Epithelial cell of proximal tubule (primary cell): ENCODE measurements around the gene UROC1. TPM values are rescaled to one million over a fixed set of nuclear protein-coding genes. Genes with fewer than 3 reads are reported as not detected.

Experiments used
- DNase-seq: peaks from one replicate; pipeline ENCODE4 v3.0.0-alpha.2; 2011; ENCODE audit warnings: low read depth
- H3K4me3 ChIP-seq: 2 replicates; pipeline ENCODE4 v1.5.1; 2011; ENCODE audit warnings: low read depth, mild to moderate bottlenecking, low read length
- CTCF ChIP-seq: conservative IDR thresholded peaks from 2 replicates; pipeline ENCODE4 v1.5.1; 2012; ENCODE audit warnings: low read depth, mild to moderate bottlenecking, low read length
- total RNA-seq: library from RNA; depleted of rRNA; stranded (reverse); fragments of >200 nt; gene quantifications from 2 replicates; pipeline ENCODE4 v1.2.3, GENCODE V29; 2015

Gene UROC1
- total RNA-seq, 1 donor from 2014 or later: not detected

GRCh38 chr3:126473292-126474168 lies 44.0 kb downstream of the UROC1 start:
- TF ChIP-seq CTCF: no peak
- no peak for DNase-seq
- H3K4me3 ChIP-seq: peak overlapping the region; percentile 85

DNA sequence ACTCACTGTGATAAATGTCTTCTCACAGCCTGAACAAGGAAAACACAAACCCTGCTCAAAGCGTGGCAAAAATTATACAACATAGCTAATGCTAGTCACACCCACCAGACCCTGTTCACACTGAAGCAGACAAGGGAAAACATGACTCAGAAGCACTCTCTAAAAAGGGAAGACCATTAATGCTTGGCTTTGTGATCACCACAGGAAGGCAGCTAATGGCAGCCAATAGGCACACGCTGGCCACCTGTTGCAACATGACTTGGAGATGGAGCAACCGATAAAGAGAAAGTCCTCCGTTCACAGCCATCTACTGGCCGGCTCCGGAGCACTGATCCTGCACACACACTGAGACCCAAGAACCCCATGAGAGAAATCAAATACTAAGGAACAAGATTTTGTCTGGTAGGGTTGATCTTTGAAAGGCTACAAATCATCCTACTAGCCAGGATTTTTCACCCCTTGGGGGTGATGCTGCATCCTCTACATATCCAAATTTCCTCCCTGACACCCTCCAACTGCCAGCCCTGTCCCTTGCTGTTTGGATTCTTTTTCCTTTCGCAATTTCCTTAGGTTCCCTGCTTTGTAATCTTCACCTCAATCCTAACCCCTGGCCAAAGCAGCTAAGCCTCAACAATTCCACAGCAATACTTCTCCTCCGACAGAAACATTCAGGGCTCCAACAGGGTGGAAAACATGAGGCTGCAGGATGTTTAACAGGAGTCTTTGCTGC lies 45.1 kb downstream of the UROC1 start:
- TF ChIP-seq CTCF: peak; percentile 26
- peak overlapping the region; percentile 85 for H3K4me3 ChIP-seq
- peak; percentile 85 for DNase-seq

DNA sequence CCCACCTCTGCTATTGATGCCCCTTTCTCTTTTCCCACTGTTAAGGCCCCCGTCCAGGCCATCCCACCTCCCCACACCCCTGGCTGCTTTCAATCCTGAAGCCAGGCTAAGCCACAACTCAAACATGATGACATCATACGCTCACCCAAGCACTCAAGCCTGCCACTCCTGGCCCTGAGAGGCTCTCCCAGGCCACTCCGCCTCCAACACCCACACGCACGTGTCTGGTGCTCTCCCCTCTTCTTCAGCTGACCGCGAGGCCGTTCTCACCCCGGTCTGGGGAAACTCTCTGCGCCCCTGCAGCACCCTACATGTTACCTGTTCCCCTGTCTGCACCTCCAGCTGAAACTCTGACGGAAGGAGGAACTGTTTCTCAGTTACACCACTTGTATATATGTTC lies 48.1 kb downstream of the UROC1 start:
- DNase-seq: no peak
- TF ChIP-seq CTCF: no peak
- H3K4me3 ChIP-seq: no peak overlapping the region

- H3K4me3 ChIP-seq: no peak overlapping the region
- no peak for TF ChIP-seq CTCF
- no peak for DNase-seq
These were observed 49.3 kb downstream of the UROC1 start for GRCh38 chr3:126468028-126468891.

GRCh38 chr3:126467611-126467955 lies 50.0 kb downstream of the UROC1 start:
- no peak for DNase-seq
- no peak overlapping the region for H3K4me3 ChIP-seq
- no peak for TF ChIP-seq CTCF

GRCh38 chr3:126466886-126467610 lies 50.5 kb downstream of the UROC1 start:
- DNase-seq: no peak
- H3K4me3 ChIP-seq: no peak overlapping the region
- no peak for TF ChIP-seq CTCF
